ENCODE measurements around the gene INO80C. TPM values are rescaled to one million over a fixed set of nuclear protein-coding genes. Genes with fewer than 3 reads are reported as not detected.

INO80C gene
- total RNA-seq, 1 experiment from 2014 or later: 3.5 TPM

DNA sequence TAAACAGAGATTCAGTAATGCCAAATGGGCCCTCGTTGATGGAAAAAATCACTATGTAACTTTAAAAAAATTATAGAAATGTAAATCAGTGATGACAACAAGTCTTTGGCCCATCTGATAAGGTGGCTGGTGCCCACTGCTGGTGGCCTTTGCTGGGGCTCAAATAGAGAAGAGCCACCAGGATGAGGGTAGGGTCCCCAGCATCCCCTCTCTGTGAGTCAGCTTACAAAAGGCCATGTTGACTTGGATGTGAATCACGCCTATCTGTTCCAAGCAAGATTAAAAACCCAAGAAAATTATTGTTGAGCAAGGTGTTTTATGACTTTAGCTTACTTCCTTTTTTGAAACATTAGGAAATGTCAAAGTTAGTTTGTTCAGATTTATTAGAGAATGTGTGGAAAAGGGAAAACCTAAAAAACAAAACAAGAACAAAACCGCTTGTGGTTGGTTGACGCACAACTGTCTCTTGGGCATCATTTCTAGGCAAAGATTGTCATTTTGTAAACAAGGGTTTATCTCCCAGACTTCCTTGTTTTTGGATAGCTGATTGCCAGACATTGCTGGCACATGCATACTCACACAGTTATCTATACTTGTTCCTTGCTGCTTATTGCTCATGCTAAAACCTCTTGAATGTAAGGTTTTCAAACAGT lies 66.9 kb downstream of the INO80C start:
- no peak for DNase-seq (ENCODE audit: low spot score)

DNA sequence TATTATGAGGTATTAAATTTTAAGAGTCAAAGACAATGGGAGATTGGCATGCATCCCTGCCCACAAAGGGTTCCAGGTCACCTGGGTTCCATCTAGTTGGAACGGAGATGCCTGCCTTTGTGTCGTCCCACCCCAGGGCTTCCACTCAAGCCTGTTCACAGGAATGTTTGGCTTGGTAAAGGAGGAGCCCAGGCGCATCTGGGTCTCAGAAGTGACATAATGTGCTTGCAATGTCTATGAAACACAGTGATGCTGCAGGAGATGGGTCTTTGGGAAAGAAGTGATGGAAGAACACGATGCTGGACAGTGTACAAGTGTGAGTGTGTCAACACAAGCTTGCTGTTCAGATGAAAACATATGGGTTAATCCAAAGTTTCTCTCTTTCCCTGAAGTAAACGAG lies 71.0 kb downstream of the INO80C start:
- no peak for DNase-seq (ENCODE audit: low spot score)

DNA sequence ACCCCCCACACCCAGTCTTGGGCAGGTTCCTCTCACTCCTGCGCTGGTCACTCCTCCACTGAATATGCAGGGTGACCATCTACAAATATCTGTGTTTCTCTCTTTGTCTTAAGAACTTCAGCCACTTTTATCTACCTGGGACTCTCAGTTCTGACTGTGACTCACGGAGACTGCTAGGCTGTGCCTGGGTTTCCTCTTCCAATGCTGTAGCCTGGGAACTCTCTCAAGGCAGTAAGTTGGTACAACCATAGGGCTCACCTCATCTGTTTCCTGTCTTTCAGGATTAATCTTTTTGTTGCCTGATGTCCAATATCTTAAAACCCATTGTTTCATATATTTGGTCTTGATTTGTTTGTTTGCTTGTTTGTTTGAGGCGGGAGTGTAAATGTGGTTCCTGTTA lies 73.4 kb downstream of the INO80C start:
- DNase-seq (ENCODE audit: low spot score): no peak

- DNase-seq (ENCODE audit: low spot score): no peak
Observed at GRCh38 chr18:35422237-35422636, 75.5 kb downstream of the INO80C start.

- no peak for DNase-seq (ENCODE audit: low spot score)
Observed at GRCh38 chr18:35418610-35419009, 79.2 kb downstream of the INO80C start.

Other genes starting within 250 kb of the INO80C start
- 19.5 and 20.2 TPM in 2 replicates for gene ZSCAN30, start 207.7 kb downstream of the INO80C start, total RNA-seq (2014; rRNA removed; shearing (Covaris generic))
- gene ZNF24, start 153.5 kb downstream of the INO80C start, total RNA-seq (2014; rRNA removed; shearing (Covaris generic)): 44.0 and 55.7 TPM in 2 replicates
- 0.33 and 0.57 TPM in 2 replicates for gene ZNF396, start 120.6 kb downstream of the INO80C start, total RNA-seq (2014; rRNA removed; shearing (Covaris generic))
- 144 TPM in 2 replicates for gene GALNT1, start 83.8 kb upstream of the INO80C start, total RNA-seq (2014; rRNA removed; shearing (Covaris generic))

All from A172 (cell line).